HG02588 (cell line): ENCODE measurements around the gene NAXE.
"Not testable (repeated sequence)": the region's sequence is repeated elsewhere in the genome, so short reads cannot be mapped to it uniquely, and the experiment has no call there.

Experiments used
- ATAC-seq: cut with Tn5 transposase; IDR thresholded peaks from one replicate; pipeline ENCODE4 v1.9.1; 2021; ENCODE audit warnings: mild to moderate bottlenecking, moderate library complexity; ENCODE audit not compliant: unreplicated experiment

The NAXE gene

GRCh38 chr1:156566436-156566835, 25.1 kb upstream of the NAXE start:
- no peak for ATAC-seq

- ATAC-seq = no peak
Observed at GRCh38 chr1:156571261-156571852, 20.2 kb upstream of the NAXE start.

- peak; percentile 77 for ATAC-seq
Observed at GRCh38 chr1:156571919-156572662, 19.5 kb upstream of the NAXE start, which contains the start of gene IQGAP3. IQGAP3 (minus strand) TSS chr1:156572565; CDS start chr1:156572529, 36 bp downstream.

GRCh38 chr1:156572663-156573018, 18.9 kb upstream of the NAXE start:
- ATAC-seq = no peak

- ATAC-seq = no peak
Observed at GRCh38 chr1:156574039-156574633, 17.4 kb upstream of the NAXE start.

- ATAC-seq = no peak
Observed at GRCh38 chr1:156577550-156577949, 14.0 kb upstream of the NAXE start.

GRCh38 chr1:156578055-156578454, 13.5 kb upstream of the NAXE start:
- ATAC-seq = no peak

GRCh38 chr1:156579472-156579871, 12.1 kb upstream of the NAXE start, which contains the start of gene TTC24:
TTC24 (plus strand) TSS chr1:156579723; CDS start chr1:156581365, 1,642 bp downstream.
- ATAC-seq = no peak

GRCh38 chr1:156581661-156582387, 9.8 kb upstream of the NAXE start:
- no peak for ATAC-seq

GRCh38 chr1:156582388-156583017, 9.1 kb upstream of the NAXE start:
- ATAC-seq = no peak

- no peak for ATAC-seq
Observed at GRCh38 chr1:156583821-156584622, 7.6 kb upstream of the NAXE start.

GRCh38 chr1:156584813-156585212, 6.8 kb upstream of the NAXE start:
- ATAC-seq = no peak

GRCh38 chr1:156586323-156586722, 5.3 kb upstream of the NAXE start:
- no peak for ATAC-seq

- no peak for ATAC-seq
Observed at GRCh38 chr1:156586892-156587477, 4.6 kb upstream of the NAXE start.

- not testable (repeated sequence) for ATAC-seq
Observed at GRCh38 chr1:156587927-156588326, 3.6 kb upstream of the NAXE start.

GRCh38 chr1:156589546-156589945, 2.0 kb upstream of the NAXE start:
- ATAC-seq = no peak

- ATAC-seq = no peak
Observed at GRCh38 chr1:156590326-156591180, 1.0 kb upstream of the NAXE start.

GRCh38 chr1:156591181-156591431, 470 bp upstream of the NAXE start:
- ATAC-seq = no peak
